HG02973 (cell line): ENCODE results near the gene KDM8.
A peak's percentile ranks its signal among the peaks of the same experiment; 100 is the strongest.

Experiments
- ATAC-seq: cut with Tn5 transposase; IDR thresholded peaks from one replicate; pipeline ENCODE4 v1.9.1; 2021; ENCODE audit warnings: moderate library complexity; ENCODE audit not compliant: unreplicated experiment

The KDM8 gene

GRCh38 chr16:27228621-27229501 is 25.5 kb downstream of the KDM8 start:
- ATAC-seq: no peak

GRCh38 chr16:27229891-27230470 is 26.7 kb downstream of the KDM8 start:
- ATAC-seq: no peak

- no peak for ATAC-seq
Observed at GRCh38 chr16:27230562-27231001, 27.3 kb downstream of the KDM8 start.

GRCh38 chr16:27231692-27232060 is 28.4 kb downstream of the KDM8 start:
- ATAC-seq: no peak

GRCh38 chr16:27232061-27232900 is 29.0 kb downstream of the KDM8 start:
- ATAC-seq: no peak

- ATAC-seq: no peak
Observed at GRCh38 chr16:27232901-27233625, 29.7 kb downstream of the KDM8 start.

GRCh38 chr16:27233731-27234130 is 30.4 kb downstream of the KDM8 start:
- ATAC-seq: no peak

- ATAC-seq: no peak
Observed at GRCh38 chr16:27234171-27234570, 30.8 kb downstream of the KDM8 start.

GRCh38 chr16:27234603-27235002 is 31.3 kb downstream of the KDM8 start:
- no peak for ATAC-seq

GRCh38 chr16:27235055-27235937 is 32.0 kb downstream of the KDM8 start:
- ATAC-seq: no peak

GRCh38 chr16:27235938-27236245 is 32.6 kb downstream of the KDM8 start:
- ATAC-seq: no peak

- ATAC-seq: no peak
Observed at GRCh38 chr16:27236635-27237218, 33.4 kb downstream of the KDM8 start.

GRCh38 chr16:27237219-27238015 is 34.1 kb downstream of the KDM8 start:
- peak; percentile 72 for ATAC-seq

- ATAC-seq: no peak
Observed at GRCh38 chr16:27238016-27238587, 34.8 kb downstream of the KDM8 start.

GRCh38 chr16:27238591-27238990 is 35.3 kb downstream of the KDM8 start:
- ATAC-seq: no peak

- no peak for ATAC-seq
Observed at GRCh38 chr16:27239026-27239425, 35.7 kb downstream of the KDM8 start.

GRCh38 chr16:27239906-27240655 is 36.8 kb downstream of the KDM8 start:
- ATAC-seq: no peak
